DOHH2 (cell line): ENCODE measurements around the gene MAGEA9.
"Not testable (repeated sequence)": the region's sequence is repeated elsewhere in the genome, so short reads cannot be mapped to it uniquely, and the experiment has no call there.

Source experiments
- H3F3A ChIP-seq: fragments of 200-600 bp; sonication (generic), shearing (Covaris generic); 2 replicates; pipeline ENCODE4 v1.6.0; 2016; ENCODE audit warnings: antibody characterized with exemption, mild to moderate bottlenecking; ENCODE audit not compliant: control insufficient read depth, insufficient read depth
- H3K27ac ChIP-seq: fragments of 200-600 bp; sonication (generic); 2 replicates; pipeline ENCODE4 v1.5.1; 2014; ENCODE audit warnings: low read depth, mild to moderate bottlenecking, low read length, moderate library complexity
- H3K27me3 ChIP-seq: fragments of 200-600 bp; sonication (generic); 2 replicates; pipeline ENCODE4 v1.6.1; 2014; ENCODE audit warnings: mild to moderate bottlenecking, low read length, mixed read lengths; ENCODE audit not compliant: control insufficient read depth
- H3K36me3 ChIP-seq: fragments of 200-600 bp; sonication (generic); 2 replicates; pipeline ENCODE4 v1.6.1; 2014; ENCODE audit warnings: mild to moderate bottlenecking, low read length, moderate library complexity, mixed read lengths; ENCODE audit not compliant: control insufficient read depth
- H3K4me1 ChIP-seq: fragments of 200-600 bp; sonication (generic); 2 replicates; pipeline ENCODE4 v1.6.1; 2014; ENCODE audit warnings: mild to moderate bottlenecking, low read length, mixed read lengths; ENCODE audit not compliant: control insufficient read depth
- H3K4me2 ChIP-seq: fragments of 200-600 bp; sonication (generic); 2 replicates; pipeline ENCODE4 v1.6.0; 2014; ENCODE audit warnings: mild to moderate bottlenecking, low read length, moderate library complexity
- H3K4me3 ChIP-seq: fragments of 200-600 bp; sonication (generic); 2 replicates; pipeline ENCODE4 v1.5.1; 2014; ENCODE audit warnings: mild to moderate bottlenecking, low read length, mixed read lengths
- H3K79me2 ChIP-seq: fragments of 200-600 bp; sonication (generic); 2 replicates; pipeline ENCODE4 v1.6.1; 2014; ENCODE audit warnings: mild to moderate bottlenecking, low read length, mixed read lengths; ENCODE audit not compliant: control insufficient read depth
- H3K9me2 ChIP-seq: fragments of 200-600 bp; sonication (generic); replicated peaks from 2 replicates; pipeline ENCODE4 v1.6.1; 2014; ENCODE audit warnings: mild to moderate bottlenecking, low read length, mixed read lengths; ENCODE audit not compliant: control insufficient read depth
- H3K9me3 ChIP-seq: fragments of 200-600 bp; sonication (generic); 2 replicates; pipeline ENCODE4 v1.6.1; 2014; ENCODE audit warnings: antibody characterized with exemption, low read length, mixed read lengths; ENCODE audit not compliant: control insufficient read depth, insufficient read depth
- H4K20me1 ChIP-seq: fragments of 200-600 bp; sonication (generic); 2 replicates; pipeline ENCODE4 v1.6.0; 2014; ENCODE audit warnings: low read depth, mild to moderate bottlenecking, antibody characterized with exemption, low read length, moderate library complexity; ENCODE audit not compliant: control insufficient read depth, insufficient read depth
- CTCF ChIP-seq: fragments of 200-600 bp; sonication (generic); IDR thresholded peaks from one replicate; pipeline ENCODE4 v1.5.1; 2014; ENCODE audit warnings: antibody characterized with exemption, mild to moderate bottlenecking, low read depth, low read length; ENCODE audit not compliant: poor library complexity, severe bottlenecking
- EZH2phosphoT487 ChIP-seq: fragments of 200-600 bp; sonication (generic); IDR thresholded peaks from 2 replicates; pipeline ENCODE4 v1.6.1; 2017; ENCODE audit warnings: borderline replicate concordance, mild to moderate bottlenecking, antibody characterized with exemption, low read length, moderate library complexity, mixed read lengths

The MAGEA9 gene, protein sequence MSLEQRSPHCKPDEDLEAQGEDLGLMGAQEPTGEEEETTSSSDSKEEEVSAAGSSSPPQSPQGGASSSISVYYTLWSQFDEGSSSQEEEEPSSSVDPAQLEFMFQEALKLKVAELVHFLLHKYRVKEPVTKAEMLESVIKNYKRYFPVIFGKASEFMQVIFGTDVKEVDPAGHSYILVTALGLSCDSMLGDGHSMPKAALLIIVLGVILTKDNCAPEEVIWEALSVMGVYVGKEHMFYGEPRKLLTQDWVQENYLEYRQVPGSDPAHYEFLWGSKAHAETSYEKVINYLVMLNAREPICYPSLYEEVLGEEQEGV

DNA sequence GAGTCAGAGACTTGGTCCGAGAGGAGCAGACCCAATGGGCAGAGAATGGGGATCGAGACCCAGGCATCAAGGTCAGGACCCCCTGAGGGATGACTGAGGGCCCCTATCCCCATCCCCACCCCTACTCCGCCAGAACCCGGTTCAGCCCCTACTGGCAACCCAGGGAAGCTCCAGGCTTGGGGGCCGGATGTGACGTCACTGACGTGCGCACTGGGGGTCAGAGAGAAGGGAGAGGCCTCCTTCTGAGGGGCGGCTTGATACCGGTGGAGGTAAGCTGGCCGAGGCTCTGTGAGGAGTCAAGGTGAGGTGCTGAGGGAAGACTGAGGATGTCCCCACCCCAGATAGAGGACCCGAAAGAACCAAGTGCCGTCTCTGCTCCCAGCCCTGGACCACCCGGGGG lies at the start of gene MAGEA9:
Gene MAGEA9, plus strand, starts transcription at position 204 of the 400 bp plus-strand sequence. CDS start 4,281 bp downstream, outside the sequence.
- not testable (repeated sequence) for H3K27me3 ChIP-seq, H3K9me2 ChIP-seq, H3K27ac ChIP-seq, H3K4me1 ChIP-seq, H3K79me2 ChIP-seq, H3F3A ChIP-seq, H3K4me2 ChIP-seq, H3K36me3 ChIP-seq, H3K4me3 ChIP-seq, H4K20me1 ChIP-seq, H3K9me3 ChIP-seq

DNA sequence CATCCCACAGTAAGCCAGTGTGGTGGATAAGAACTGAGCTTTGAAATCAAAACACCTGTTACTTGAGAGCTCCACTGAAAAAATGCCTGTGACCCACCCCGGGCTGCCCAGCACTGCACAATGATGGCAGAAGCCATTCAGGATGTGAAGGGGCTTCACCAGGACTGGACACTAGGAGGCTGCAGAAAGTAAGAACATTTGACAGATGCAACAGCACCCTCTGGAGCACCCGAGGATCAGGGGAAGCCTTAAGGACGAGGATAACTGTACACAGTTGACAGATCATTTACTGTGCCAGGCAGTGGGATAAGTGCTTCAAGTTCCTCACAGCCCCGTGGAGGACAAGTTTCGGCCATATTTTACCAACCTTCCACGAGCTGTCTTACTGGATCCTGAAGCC lies 39.5 kb upstream of the MAGEA9 start:
- not testable (repeated sequence) for H3K36me3 ChIP-seq

GRCh38 chrX:149746390-149747007 lies 35.2 kb upstream of the MAGEA9 start:
- not testable (repeated sequence) for H3F3A ChIP-seq, H3K9me3 ChIP-seq, H3K9me2 ChIP-seq, H3K4me3 ChIP-seq, H3K4me1 ChIP-seq, H3K27me3 ChIP-seq, H3K79me2 ChIP-seq, H3K36me3 ChIP-seq, H3K27ac ChIP-seq, H3K4me2 ChIP-seq, H4K20me1 ChIP-seq

More for the DNA sequence above, 39.5 kb upstream of the MAGEA9 start:
- H3K27me3 ChIP-seq, H3K9me3 ChIP-seq, H3F3A ChIP-seq, H3K27ac ChIP-seq, H3K4me2 ChIP-seq, H3K9me2 ChIP-seq, H4K20me1 ChIP-seq, H3K4me1 ChIP-seq, H3K4me3 ChIP-seq, H3K79me2 ChIP-seq: not testable (repeated sequence)

DNA sequence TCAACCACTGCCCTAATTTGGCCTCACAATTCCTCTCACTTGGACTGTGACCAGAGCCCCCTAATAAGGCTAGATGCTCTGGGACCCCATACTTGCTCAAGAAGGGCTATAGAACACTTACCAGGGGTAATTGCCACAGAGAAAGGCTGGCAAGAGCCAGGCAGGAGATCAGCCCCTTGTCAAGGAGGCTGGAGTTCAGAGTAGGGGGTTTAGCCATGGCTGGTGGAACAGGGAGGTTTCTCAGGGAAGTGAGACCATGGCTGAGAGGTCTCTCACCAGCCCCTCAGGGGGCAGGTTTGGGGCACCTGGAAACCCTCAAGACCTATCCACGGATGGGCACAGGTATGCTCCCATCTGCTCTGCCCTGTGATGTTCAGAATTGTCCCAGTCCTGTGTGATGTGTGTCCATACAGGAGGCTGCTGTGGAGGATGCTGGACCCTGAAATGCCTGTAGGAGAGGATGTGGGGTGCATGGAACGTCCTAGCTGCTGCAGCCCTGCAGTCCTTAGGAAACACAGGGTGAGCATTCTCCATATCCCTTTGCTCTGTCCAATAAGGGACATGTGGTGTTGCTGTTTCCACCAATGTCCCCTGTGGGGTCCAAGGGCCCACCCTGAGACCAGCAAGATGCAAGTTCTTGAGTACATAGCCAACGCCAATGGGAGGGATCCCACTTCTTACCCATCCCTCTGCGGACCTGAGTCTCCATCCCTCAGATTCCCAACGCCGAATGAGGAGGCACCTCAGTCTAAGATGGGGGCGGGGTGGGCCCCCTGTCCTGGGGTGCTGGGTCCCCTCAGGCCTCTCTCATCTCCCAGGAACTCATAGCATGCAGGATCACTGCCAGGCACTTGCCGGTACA lies 24.3 kb upstream of the MAGEA9 start:
- Histone ChIP-seq H3K4me2 (no peak overlapping the region), H3K27me3 (no peaks in the 10 kb centered on the region)

More for the DNA sequence above, 24.3 kb upstream of the MAGEA9 start:
- H3K36me3 ChIP-seq = no peaks in the 10 kb centered on the region
- no peaks in the 10 kb centered on the region for H3K79me2 ChIP-seq
- H3F3A ChIP-seq = no peaks in the 10 kb centered on the region
- H3K4me1 ChIP-seq = no peaks in the 10 kb centered on the region
- no peak overlapping the region for H3K4me3 ChIP-seq
- no peaks in the 10 kb centered on the region for H3K9me2 ChIP-seq
- H4K20me1 ChIP-seq = no peaks in the 10 kb centered on the region
- TF ChIP-seq CTCF (no peak), EZH2phosphoT487 (no peak)
- H3K9me3 ChIP-seq = no peaks in the 10 kb centered on the region
- H3K27ac ChIP-seq = no peak overlapping the region
